ENCODE data around the gene GPHA2.

The GPHA2 gene

DNA sequence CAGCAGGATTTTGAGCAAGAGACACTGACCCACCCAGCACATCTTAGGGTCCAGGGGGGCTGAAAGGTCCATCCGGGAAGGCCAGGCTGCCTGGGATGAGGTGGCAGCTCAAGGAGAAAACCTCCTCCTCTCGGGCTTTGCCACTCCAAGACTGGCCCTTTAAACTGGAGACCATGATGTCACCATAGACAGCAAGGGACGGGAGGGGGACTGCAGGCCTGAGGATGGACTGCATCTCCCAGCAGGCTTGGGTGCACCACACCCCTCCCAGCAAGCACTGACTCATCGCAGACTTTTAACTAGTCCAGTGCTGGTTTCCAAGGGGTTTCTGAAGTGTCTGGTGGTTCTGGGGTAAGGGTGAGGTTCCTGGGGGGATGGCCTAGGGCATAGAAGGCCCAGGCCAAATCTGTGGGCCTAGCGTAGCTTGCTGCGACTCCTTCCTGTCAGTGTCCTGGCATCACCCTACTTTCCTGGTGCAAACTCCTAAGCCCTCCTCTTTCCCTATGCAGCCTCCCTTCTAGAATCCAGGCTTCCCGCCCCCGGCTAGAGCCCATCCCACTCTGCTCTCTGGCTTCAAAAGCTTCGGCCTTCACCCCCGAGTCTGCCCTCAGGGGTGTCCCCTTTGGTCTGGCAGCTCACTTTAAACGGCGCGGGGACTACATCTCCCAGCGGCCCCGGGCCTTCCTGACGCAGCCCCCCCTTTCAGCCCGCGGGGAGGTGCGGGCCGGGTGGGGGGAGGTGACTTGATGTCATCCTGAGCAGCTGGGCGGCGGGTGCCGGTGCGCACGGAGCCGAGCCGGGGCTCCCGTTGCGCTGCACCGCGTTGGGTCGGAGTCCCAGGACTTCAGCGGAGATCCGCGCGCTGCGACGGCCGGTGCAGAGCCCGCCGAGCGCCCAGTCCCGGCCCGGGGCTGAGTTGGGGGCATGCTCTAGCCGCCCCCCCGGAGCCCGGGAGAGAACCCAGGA, 11.5 kb downstream of the GPHA2 start, which contains the start of gene PPP2R5B:
Gene PPP2R5B, plus strand, starts transcription at position 746 of the 966 bp plus-strand sequence. CDS start 1,046 bp downstream, outside the sequence.
- H3K9me2 ChIP-seq (replicated peaks; ENCODE audit: control insufficient read depth, low read length) = no peaks in the 10 kb centered on the region
- H3K79me2 ChIP-seq (ENCODE audit: control insufficient read depth, low read length) = no peaks in the 10 kb centered on the region
- no peak for TF ChIP-seq EZH2phosphoT487 (IDR thresholded peaks at IDR 0.05; ENCODE audit: borderline replicate concordance, low read length)
- TF ChIP-seq, protein P1, sequence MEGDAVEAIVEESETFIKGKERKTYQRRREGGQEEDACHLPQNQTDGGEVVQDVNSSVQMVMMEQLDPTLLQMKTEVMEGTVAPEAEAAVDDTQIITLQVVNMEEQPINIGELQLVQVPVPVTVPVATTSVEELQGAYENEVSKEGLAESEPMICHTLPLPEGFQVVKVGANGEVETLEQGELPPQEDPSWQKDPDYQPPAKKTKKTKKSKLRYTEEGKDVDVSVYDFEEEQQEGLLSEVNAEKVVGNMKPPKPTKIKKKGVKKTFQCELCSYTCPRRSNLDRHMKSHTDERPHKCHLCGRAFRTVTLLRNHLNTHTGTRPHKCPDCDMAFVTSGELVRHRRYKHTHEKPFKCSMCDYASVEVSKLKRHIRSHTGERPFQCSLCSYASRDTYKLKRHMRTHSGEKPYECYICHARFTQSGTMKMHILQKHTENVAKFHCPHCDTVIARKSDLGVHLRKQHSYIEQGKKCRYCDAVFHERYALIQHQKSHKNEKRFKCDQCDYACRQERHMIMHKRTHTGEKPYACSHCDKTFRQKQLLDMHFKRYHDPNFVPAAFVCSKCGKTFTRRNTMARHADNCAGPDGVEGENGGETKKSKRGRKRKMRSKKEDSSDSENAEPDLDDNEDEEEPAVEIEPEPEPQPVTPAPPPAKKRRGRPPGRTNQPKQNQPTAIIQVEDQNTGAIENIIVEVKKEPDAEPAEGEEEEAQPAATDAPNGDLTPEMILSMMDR (IDR thresholded peaks at IDR 0.05; ENCODE audit: low read depth, low read length, poor library complexity, severe bottlenecking) = no peak
- 0 out of 2 replicates have a peak within 1 kb of the TSS, but pooled peaks have one; percentile 22 for H3K27ac ChIP-seq (ENCODE audit: low read depth, low read length)
- no peaks in the 10 kb centered on the region for H3K9me3 ChIP-seq (ENCODE audit: control insufficient read depth, insufficient read depth, low read length)
- H3F3A ChIP-seq (ENCODE audit: control insufficient read depth, insufficient read depth) = no peaks in the 10 kb centered on the region
- H3K4me3 ChIP-seq (ENCODE audit: low read length) = peak within 1 kb of the TSS; percentile 75
- no peaks in the 10 kb centered on the region for H3K36me3 ChIP-seq (ENCODE audit: control insufficient read depth, low read length)
- H3K4me2 ChIP-seq (ENCODE audit: low read length) = peak within 1 kb of the TSS; percentile 72
- peaks cover 31% of the 10 kb centered on the region for H3K4me1 ChIP-seq (ENCODE audit: control insufficient read depth, low read length)
- no peaks in the 10 kb centered on the region for H3K27me3 ChIP-seq (ENCODE audit: control insufficient read depth, low read length)
- H4K20me1 ChIP-seq (ENCODE audit: control insufficient read depth, insufficient read depth, low read depth, low read length) = no peaks in the 10 kb centered on the region

DNA sequence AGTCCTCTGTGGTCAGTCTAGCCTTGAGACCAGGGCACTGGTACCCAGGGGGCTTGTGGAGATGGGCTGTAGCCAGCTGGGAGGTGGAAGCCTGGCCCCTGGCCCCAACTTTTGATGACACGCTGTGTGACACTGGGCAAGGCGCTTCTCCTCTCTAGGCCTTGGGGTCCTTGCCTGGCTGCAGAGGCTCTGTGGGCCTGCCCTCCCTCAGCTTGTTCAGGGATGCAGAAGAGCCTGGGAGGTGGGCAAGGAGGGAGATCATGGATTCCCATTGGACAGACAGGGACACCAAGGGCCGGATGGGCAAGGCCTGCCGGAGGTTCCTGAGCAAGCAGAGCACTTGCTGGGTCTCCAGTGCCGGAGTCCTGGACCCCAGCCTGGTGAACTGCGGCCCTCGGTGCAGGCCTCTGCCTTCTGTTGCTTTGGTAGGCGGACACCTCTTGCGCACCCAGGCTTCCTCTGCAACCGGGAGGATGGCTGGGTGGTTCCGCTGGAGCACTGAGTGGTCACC, 12.5 kb downstream of the GPHA2 start:
- peak overlapping the region; percentile 72; the same call in 1 of the 2 replicates for H3K4me2 ChIP-seq (ENCODE audit: low read length)
- no peaks in the 10 kb centered on the region for H3K79me2 ChIP-seq (ENCODE audit: control insufficient read depth, low read length)
- H3K9me2 ChIP-seq (replicated peaks; ENCODE audit: control insufficient read depth, low read length) = no peaks in the 10 kb centered on the region
- no peak overlapping the region for H3K4me3 ChIP-seq (ENCODE audit: low read length)
- TF ChIP-seq, protein P1 (IDR thresholded peaks at IDR 0.05; ENCODE audit: low read depth, low read length, poor library complexity, severe bottlenecking) = no peak
- H4K20me1 ChIP-seq (ENCODE audit: control insufficient read depth, insufficient read depth, low read depth, low read length) = no peaks in the 10 kb centered on the region
- H3K4me1 ChIP-seq (ENCODE audit: control insufficient read depth, low read length) = peaks cover 38% of the 10 kb centered on the region
- H3K27me3 ChIP-seq (ENCODE audit: control insufficient read depth, low read length) = no peaks in the 10 kb centered on the region
- H3K27ac ChIP-seq (ENCODE audit: low read depth, low read length) = no peak overlapping the region
- no peaks in the 10 kb centered on the region for H3K36me3 ChIP-seq (ENCODE audit: control insufficient read depth, low read length)
- no peaks in the 10 kb centered on the region for H3K9me3 ChIP-seq (ENCODE audit: control insufficient read depth, insufficient read depth, low read length)
- no peaks in the 10 kb centered on the region for H3F3A ChIP-seq (ENCODE audit: control insufficient read depth, insufficient read depth)

DNA sequence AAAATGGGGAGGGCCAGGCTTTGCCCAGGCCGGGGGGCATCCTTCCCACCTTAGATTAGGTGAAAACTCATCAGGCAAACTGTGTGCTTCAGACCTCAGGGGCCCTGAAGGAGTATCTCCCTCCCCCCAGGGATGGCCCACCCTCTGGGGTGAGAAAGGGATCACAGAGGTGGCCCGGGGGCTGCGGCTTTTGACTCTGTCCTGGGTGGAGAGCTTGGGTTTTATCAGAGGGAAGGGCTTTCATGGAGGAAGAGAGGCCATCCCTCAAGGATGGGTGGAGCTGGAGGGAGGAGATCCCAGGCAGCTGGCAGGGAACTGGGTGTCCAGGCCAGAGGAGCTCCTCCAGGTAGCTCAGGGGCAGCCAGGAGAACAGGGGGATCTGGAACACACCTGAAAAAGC, 14.3 kb downstream of the GPHA2 start:
- no peak for TF ChIP-seq EZH2phosphoT487 (IDR thresholded peaks at IDR 0.05; ENCODE audit: borderline replicate concordance, low read length)
- TF ChIP-seq, protein P1 (IDR thresholded peaks at IDR 0.05; ENCODE audit: low read depth, low read length, poor library complexity, severe bottlenecking) = no peak
- peaks cover 3% of the 10 kb centered on the region for H3F3A ChIP-seq (ENCODE audit: control insufficient read depth, insufficient read depth)
- H3K79me2 ChIP-seq (ENCODE audit: control insufficient read depth, low read length) = peaks cover 6% of the 10 kb centered on the region
- no peaks in the 10 kb centered on the region for H3K9me2 ChIP-seq (replicated peaks; ENCODE audit: control insufficient read depth, low read length)
- H3K4me1 ChIP-seq (ENCODE audit: control insufficient read depth, low read length) = peaks cover 45% of the 10 kb centered on the region
- no peak overlapping the region for H3K27ac ChIP-seq (ENCODE audit: low read depth, low read length)
- no peak overlapping the region for H3K4me2 ChIP-seq (ENCODE audit: low read length)
- H3K9me3 ChIP-seq (ENCODE audit: control insufficient read depth, insufficient read depth, low read length) = no peaks in the 10 kb centered on the region
- H3K36me3 ChIP-seq (ENCODE audit: control insufficient read depth, low read length) = no peaks in the 10 kb centered on the region
- no peaks in the 10 kb centered on the region for H3K27me3 ChIP-seq (ENCODE audit: control insufficient read depth, low read length)
- no peaks in the 10 kb centered on the region for H4K20me1 ChIP-seq (ENCODE audit: control insufficient read depth, insufficient read depth, low read depth, low read length)
- H3K4me3 ChIP-seq (ENCODE audit: low read length) = no peak overlapping the region
